WERI-Rb-1 (cell line): ENCODE data around the gene ARMC12.

Source experiments
- DNase-seq: peaks from one replicate; pipeline ENCODE4 v3.0.0-alpha.2; 2020
- H3K27ac ChIP-seq: fragments of 250-450 bp; sonication (Bioruptor Pico); 2 replicates; pipeline ENCODE4 v1.5.1; 2020; ENCODE audit warnings: mild to moderate bottlenecking, moderate library complexity
- H3K27me3 ChIP-seq: fragments of 250-450 bp; sonication (Bioruptor Pico); 2 replicates; pipeline ENCODE4 v1.5.1; 2021; ENCODE audit warnings: mild to moderate bottlenecking, low read depth, moderate library complexity; ENCODE audit not compliant: insufficient read depth, severe bottlenecking
- H3K36me3 ChIP-seq: fragments of 250-450 bp; sonication (Bioruptor Pico); 2 replicates; pipeline ENCODE4 v1.5.1; 2020; ENCODE audit warnings: mild to moderate bottlenecking, moderate library complexity
- H3K4me3 ChIP-seq: 2 replicates; pipeline ENCODE4 v1.5.1; 2011; ENCODE audit warnings: low read depth, mild to moderate bottlenecking, control low read depth, low read length
- H3K9me3 ChIP-seq: fragments of 250-450 bp; sonication (Bioruptor Pico); 2 replicates; pipeline ENCODE4 v1.5.1; 2021; ENCODE audit warnings: mild to moderate bottlenecking, moderate library complexity; ENCODE audit not compliant: severe bottlenecking
- TF ChIP-seq, protein P1 (sequence below): IDR thresholded peaks from 2 replicates; pipeline ENCODE4 v1.5.1; 2011; ENCODE audit warnings: low read depth, mild to moderate bottlenecking, control low read depth, inconsistent platforms, low read length

Gene ARMC12

DNA sequence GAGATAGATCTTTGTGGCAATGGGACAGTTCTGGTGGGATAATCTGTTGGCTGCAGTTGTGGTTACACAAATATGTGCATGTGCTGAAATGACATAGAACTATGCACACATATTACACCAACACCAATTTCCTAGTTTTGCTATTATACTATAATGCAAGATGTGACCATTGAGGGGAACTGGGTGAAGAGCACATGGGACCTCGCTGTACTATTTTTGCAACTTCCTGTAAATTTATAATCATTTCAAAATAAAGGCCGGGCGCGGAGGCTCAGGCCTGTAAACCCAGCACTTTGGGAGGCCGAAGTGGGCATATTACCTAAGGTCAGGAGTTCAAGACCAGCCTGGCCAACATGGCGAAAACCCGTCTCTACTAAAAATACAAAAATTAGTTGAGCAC, 8.7 kb downstream of the ARMC12 start:
- Histone ChIP-seq H3K9me3 (peaks cover 9% of the 10 kb centered on the region), H3K4me3 (no peak overlapping the region), H3K27ac (no peak overlapping the region), H3K36me3 (no peaks in the 10 kb centered on the region), H3K27me3 (no peaks in the 10 kb centered on the region)
- DNase-seq, result no peak
- TF ChIP-seq, protein P1, sequence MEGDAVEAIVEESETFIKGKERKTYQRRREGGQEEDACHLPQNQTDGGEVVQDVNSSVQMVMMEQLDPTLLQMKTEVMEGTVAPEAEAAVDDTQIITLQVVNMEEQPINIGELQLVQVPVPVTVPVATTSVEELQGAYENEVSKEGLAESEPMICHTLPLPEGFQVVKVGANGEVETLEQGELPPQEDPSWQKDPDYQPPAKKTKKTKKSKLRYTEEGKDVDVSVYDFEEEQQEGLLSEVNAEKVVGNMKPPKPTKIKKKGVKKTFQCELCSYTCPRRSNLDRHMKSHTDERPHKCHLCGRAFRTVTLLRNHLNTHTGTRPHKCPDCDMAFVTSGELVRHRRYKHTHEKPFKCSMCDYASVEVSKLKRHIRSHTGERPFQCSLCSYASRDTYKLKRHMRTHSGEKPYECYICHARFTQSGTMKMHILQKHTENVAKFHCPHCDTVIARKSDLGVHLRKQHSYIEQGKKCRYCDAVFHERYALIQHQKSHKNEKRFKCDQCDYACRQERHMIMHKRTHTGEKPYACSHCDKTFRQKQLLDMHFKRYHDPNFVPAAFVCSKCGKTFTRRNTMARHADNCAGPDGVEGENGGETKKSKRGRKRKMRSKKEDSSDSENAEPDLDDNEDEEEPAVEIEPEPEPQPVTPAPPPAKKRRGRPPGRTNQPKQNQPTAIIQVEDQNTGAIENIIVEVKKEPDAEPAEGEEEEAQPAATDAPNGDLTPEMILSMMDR, result no peak

DNA sequence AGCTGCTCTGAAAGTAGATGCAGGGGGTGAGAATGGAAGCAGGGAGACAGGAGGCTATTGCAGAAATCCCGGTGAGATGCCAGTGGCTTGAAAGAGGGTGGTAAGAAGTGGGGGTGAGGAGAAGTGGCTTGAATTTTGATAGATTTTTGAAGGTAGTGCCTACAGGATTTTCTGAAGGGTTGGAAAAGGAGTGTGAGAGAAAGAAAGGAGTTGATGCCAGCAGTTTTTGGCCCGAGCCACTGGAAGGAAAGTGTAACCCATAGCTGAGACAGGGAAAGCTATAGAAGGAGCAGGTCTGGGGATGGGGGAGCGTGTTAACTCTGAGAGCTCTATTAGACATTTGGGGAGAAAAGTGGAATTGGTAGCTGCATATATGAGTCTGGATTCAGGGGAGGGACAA, 9.7 kb downstream of the ARMC12 start:
- TF ChIP-seq, protein P1, result no peak
- H3K27me3 ChIP-seq, result no peaks in the 10 kb centered on the region
- no peak for DNase-seq
- no peaks in the 10 kb centered on the region for H3K36me3 ChIP-seq
- H3K9me3 ChIP-seq, result peaks cover 9% of the 10 kb centered on the region
- H3K4me3 ChIP-seq, result no peak overlapping the region
- H3K27ac ChIP-seq, result no peak overlapping the region

DNA sequence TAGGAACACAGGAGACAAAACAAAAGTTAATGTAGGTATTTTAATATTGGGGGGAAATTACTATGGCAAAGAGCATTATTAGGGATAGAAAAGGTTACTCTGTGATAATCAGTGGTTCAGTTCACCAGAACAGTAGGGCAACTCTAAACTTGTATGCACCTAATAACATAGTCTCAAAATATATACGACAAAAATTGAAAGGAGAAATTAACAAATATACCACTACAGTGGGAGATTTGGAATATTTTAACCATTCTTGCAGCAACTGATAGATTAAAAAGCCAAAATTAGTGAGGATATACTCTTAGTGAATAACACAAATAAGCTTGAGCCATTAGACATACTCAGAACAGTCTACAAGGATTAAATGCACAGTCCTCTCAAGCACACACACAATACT, 11.0 kb downstream of the ARMC12 start:
- Histone ChIP-seq H3K27me3 (no peaks in the 10 kb centered on the region), H3K36me3 (no peaks in the 10 kb centered on the region), H3K4me3 (no peak overlapping the region), H3K9me3 (peaks cover 9% of the 10 kb centered on the region), H3K27ac (no peak overlapping the region)
- TF ChIP-seq, protein P1, result no peak
- no peak for DNase-seq

DNA sequence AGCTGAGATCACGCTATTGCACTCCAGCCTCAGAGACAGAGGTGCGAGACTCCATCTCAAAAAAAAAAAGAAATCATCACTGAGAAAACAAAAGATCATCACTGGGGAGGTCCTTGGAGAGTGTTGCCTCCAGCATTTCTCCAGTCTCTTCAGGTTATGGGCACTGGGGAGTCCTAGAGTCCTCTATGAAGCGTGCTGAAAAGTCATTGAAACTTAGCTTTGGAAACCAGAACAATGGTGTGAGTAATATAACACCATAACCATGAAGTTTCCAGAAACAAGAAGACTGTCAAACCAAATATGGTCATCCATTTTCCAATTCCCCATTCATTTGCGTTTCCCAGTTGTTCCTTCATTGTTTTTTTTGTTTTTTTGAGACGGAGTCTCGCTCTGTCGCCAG, 13.7 kb downstream of the ARMC12 start:
- TF ChIP-seq, protein P1, result no peak
- Histone ChIP-seq H3K9me3 (peaks cover 9% of the 10 kb centered on the region), H3K36me3 (no peaks in the 10 kb centered on the region), H3K27ac (no peak overlapping the region), H3K27me3 (no peaks in the 10 kb centered on the region), H3K4me3 (no peak overlapping the region)
- DNase-seq, result no peak

DNA sequence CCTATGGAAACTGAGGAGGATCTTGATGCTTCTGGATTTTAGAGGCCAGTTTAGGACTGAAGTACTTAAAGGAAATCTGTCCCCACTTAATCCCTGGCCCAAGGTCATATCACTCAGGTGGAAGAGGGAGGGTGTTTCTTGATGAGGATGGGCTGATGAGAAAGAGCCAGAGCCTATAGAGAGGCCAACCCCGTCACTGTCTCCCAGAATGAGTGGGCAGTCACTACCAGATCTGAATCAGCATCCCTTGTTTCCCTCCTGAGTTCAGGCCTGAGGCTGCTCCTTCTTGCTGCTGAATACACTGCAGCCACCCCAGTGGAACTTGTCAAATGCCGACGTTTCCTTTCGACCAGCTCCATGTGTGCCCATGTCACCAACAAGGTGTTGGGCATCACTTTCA, 14.8 kb downstream of the ARMC12 start:
- Histone ChIP-seq H3K27ac (no peak overlapping the region), H3K9me3 (peaks cover 9% of the 10 kb centered on the region), H3K36me3 (no peaks in the 10 kb centered on the region), H3K27me3 (no peaks in the 10 kb centered on the region), H3K4me3 (no peak overlapping the region)
- no peak for DNase-seq
- TF ChIP-seq, protein P1, result no peak

DNA sequence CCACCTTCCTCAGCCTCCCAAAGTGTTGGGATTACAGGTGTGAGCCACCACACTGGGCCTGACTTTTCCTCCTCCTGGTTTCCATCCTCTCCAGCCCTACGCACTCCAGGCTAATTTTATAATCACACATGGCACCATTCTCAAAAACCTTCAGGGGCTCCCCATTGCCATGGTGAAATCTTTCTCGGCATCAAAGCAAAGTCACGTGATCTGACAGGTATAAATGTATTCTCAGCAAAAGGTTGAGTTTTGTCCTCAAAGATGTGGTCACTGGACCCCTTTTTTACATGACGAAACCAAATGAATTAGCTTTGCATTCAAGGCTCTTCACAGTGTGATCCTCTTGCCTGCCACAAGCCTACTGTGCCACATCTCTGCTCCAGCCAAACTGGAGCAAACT, 15.5 kb downstream of the ARMC12 start:
- H3K27ac ChIP-seq, result no peak overlapping the region
- no peak overlapping the region for H3K4me3 ChIP-seq
- no peak for DNase-seq
- TF ChIP-seq, protein P1, result no peak
- H3K27me3 ChIP-seq, result no peaks in the 10 kb centered on the region
- no peaks in the 10 kb centered on the region for H3K36me3 ChIP-seq
- H3K9me3 ChIP-seq, result peaks cover 9% of the 10 kb centered on the region
